CD14-positive monocyte (primary cell): ENCODE data around the gene MCF2L2. TPM values are rescaled to one million over a fixed set of nuclear protein-coding genes. Genes with fewer than 3 reads are reported as not detected.

ENCODE experiments used
- DNase-seq, 3 donors: peaks; one replicate each; pipeline ENCODE4 v3.0.0-alpha.2; 2011 to 2022
- H2AFZ ChIP-seq: 2 replicates; pipeline ENCODE4 v1.6.0; 2012; ENCODE audit warnings: mild to moderate bottlenecking, low read depth, low read length, inconsistent platforms; ENCODE audit not compliant: insufficient read depth, poor library complexity, severe bottlenecking
- H3K27ac ChIP-seq, 2 donors: 1 replicate in 1 of 2; 2 replicates in 1 of 2; pipeline ENCODE4 v1.5.1; 2012 to 2013; ENCODE audit warnings: low read length in 2 of 2, control low read depth in 1 of 2, inconsistent platforms in 1 of 2, low read depth in 1 of 2, mild to moderate bottlenecking in 1 of 2
- H3K27me3 ChIP-seq, 2 donors: one replicate each; pipeline versions ENCODE4 v1.6.0 to v1.6.1; 2011 to 2013; ENCODE audit warnings: low read length in 2 of 2; ENCODE audit not compliant: control insufficient read depth in 2 of 2, insufficient read depth in 2 of 2
- H3K36me3 ChIP-seq, 2 donors: replicated peaks in 1 of 2; 1 replicate in 1 of 2; 2 replicates in 1 of 2; pipeline versions ENCODE4 v1.5.1 to v1.6.1; 2012 to 2013; ENCODE audit warnings: low read length in 2 of 2, control low read depth in 1 of 2, inconsistent platforms in 1 of 2, mild to moderate bottlenecking in 1 of 2; ENCODE audit not compliant: insufficient read depth in 2 of 2, control insufficient read depth in 1 of 2
- H3K4me1 ChIP-seq, 2 donors: 1 replicate in 1 of 2; 2 replicates in 1 of 2; pipeline versions ENCODE4 v1.5.1 to v1.6.1; 2012 to 2013; ENCODE audit warnings: low read length in 2 of 2, control low read depth in 1 of 2, inconsistent platforms in 1 of 2, mild to moderate bottlenecking in 1 of 2, moderate library complexity in 1 of 2; ENCODE audit not compliant: insufficient read depth in 2 of 2, control insufficient read depth in 1 of 2
- H3K4me2 ChIP-seq: replicated peaks from 2 replicates; pipeline ENCODE3; 2012; ENCODE audit warnings: low read length, moderate library complexity, mild to moderate bottlenecking; ENCODE audit not compliant: poor library complexity, severe bottlenecking; ENCODE audit errors: extremely low read depth
- H3K4me3 ChIP-seq, 3 experiments: fragments of 200-600 bp in 1 of 3; sonication (generic) in 1 of 3; replicated peaks in 1 of 3; 1 replicate in 2 of 3; 2 replicates in 1 of 3; pipeline ENCODE4 v1.5.1; 2011 to 2013; ENCODE audit warnings: low read length in 3 of 3, mild to moderate bottlenecking in 3 of 3, control low read depth in 2 of 3, low read depth in 2 of 3, inconsistent platforms in 1 of 3, moderate library complexity in 1 of 3
- H3K79me2 ChIP-seq: 2 replicates; pipeline ENCODE4 v1.6.0; 2012; ENCODE audit warnings: mild to moderate bottlenecking, control low read depth, inconsistent platforms, low read length, moderate library complexity; ENCODE audit not compliant: insufficient read depth
- H3K9ac ChIP-seq: 2 replicates; pipeline ENCODE4 v1.6.0; 2017; ENCODE audit warnings: low read length, mild to moderate bottlenecking; ENCODE audit not compliant: insufficient read depth, poor library complexity, severe bottlenecking
- H3K9me3 ChIP-seq, 2 donors: replicated peaks in 1 of 2; 1 replicate in 1 of 2; 2 replicates in 1 of 2; pipeline versions ENCODE4 v1.5.1 to v1.6.1; 2012 to 2013; ENCODE audit warnings: low read length in 2 of 2, control low read depth in 1 of 2; ENCODE audit not compliant: control insufficient read depth in 1 of 2, insufficient read depth in 1 of 2
- H4K20me1 ChIP-seq: 2 replicates; pipeline ENCODE4 v1.6.0; 2012; ENCODE audit warnings: mild to moderate bottlenecking, low read length, control low read depth, moderate library complexity; ENCODE audit not compliant: insufficient read depth
- H3K27ac Mint-ChIP-seq, 7 donors: one replicate each; pipeline ENCODE4 v1.8.0; 2020; ENCODE audit warnings: mild to moderate bottlenecking in 7 of 7, mixed read lengths in 7 of 7, moderate library complexity in 6 of 7, inconsistent platforms in 2 of 7
- H3K27me3 Mint-ChIP-seq, 3 donors: one replicate each; pipeline ENCODE4 v1.8.0; 2021 to 2022; ENCODE audit warnings: low read depth in 3 of 3, mild to moderate bottlenecking in 3 of 3, mixed read lengths in 3 of 3, moderate library complexity in 3 of 3, inconsistent platforms in 1 of 3
- H3K36me3 Mint-ChIP-seq, 2 donors: one replicate each; pipeline ENCODE4 v1.8.0; 2020; ENCODE audit warnings: mixed read lengths in 2 of 2, inconsistent platforms in 1 of 2, mild to moderate bottlenecking in 1 of 2
- H3K4me1 Mint-ChIP-seq: one replicate; pipeline ENCODE4 v1.8.0; 2020; ENCODE audit warnings: mild to moderate bottlenecking, mixed read lengths
- H3K4me3 Mint-ChIP-seq, 2 donors: one replicate each; pipeline ENCODE4 v1.8.0; 2020; ENCODE audit warnings: mild to moderate bottlenecking in 2 of 2, mixed read lengths in 2 of 2, moderate library complexity in 1 of 2
- H3K9me3 Mint-ChIP-seq, 7 donors: one replicate each; pipeline ENCODE4 v1.8.0; 2020 to 2022; ENCODE audit warnings: mixed read lengths in 7 of 7, mild to moderate bottlenecking in 6 of 7, moderate library complexity in 6 of 7, inconsistent platforms in 2 of 7
- CTCF ChIP-seq: fragments of 200-600 bp; IDR thresholded peaks from one replicate; pipeline ENCODE4 v1.8.0; 2022; ENCODE audit warnings: antibody characterized with exemption, mild to moderate bottlenecking
- WGBS: methylation state at CpG from one replicate; pipeline ENCODE4 v1.1.5; 2013; ENCODE audit warnings: missing lambda C conversion rate; ENCODE audit not compliant: insufficient coverage; 5-methylcytosine and 5-hydroxymethylcytosine counted together
- intact Hi-C, 2 donors: fragments of 100-400 bp; cut with micrococcal nuclease; formaldehyde crosslinking; loops; one replicate each; pipeline versions ENCODE4 v1.15.0 to v1.15.1; 2023
- polyA plus RNA-seq, 3 donors: library from polyadenylated mRNA; depleted of rRNA in 1 of 3; unstranded in 2 of 3; stranded (reverse) in 1 of 3; fragments of 300-500 nt in 2 of 3; fragments of >200 nt in 1 of 3; fragmentation: Illumina TruSeq in 2 of 3; gene quantifications; 1 replicate in 2 of 3; 2 replicates in 1 of 3; pipeline ENCODE4 v1.2.3, GENCODE V29; 2012 to 2021

Gene MCF2L2
- polyA plus RNA-seq, 3 donors = 0.01 to 0.13 TPM; not detected in 1

- no peaks in the 10 kb centered on the region for H3K4me1 ChIP-seq
- H3K9me3 ChIP-seq = no peaks in the 10 kb centered on the region
- H3K4me3 ChIP-seq = no peak overlapping the region
- no peaks in the 10 kb centered on the region for H4K20me1 ChIP-seq
- WGBS = 100% methylated on average over 2 of the region's 2 CpGs
- H3K4me3 Mint-ChIP-seq = no peak overlapping the region
- H3K36me3 Mint-ChIP-seq = no peaks in the 10 kb centered on the region
- no peak overlapping the region for H2AFZ ChIP-seq
- peaks cover 0 to 7% (median 0%) of the 10 kb centered on the region in 7 donors for H3K9me3 Mint-ChIP-seq
- no peak overlapping the region for H3K4me2 ChIP-seq
- H3K27ac ChIP-seq = no peak overlapping the region
- TF ChIP-seq CTCF = no peak
- intact Hi-C loops = no loop called here
- no peaks in the 10 kb centered on the region for H3K27me3 ChIP-seq
- H3K27me3 Mint-ChIP-seq = peaks cover 1 to 4% (median 2%) of the 10 kb centered on the region in 3 donors
- H3K36me3 ChIP-seq = no peaks in the 10 kb centered on the region
- DNase-seq = no peak
- no peak overlapping the region for H3K27ac Mint-ChIP-seq
- H3K79me2 ChIP-seq = no peaks in the 10 kb centered on the region
- H3K9ac ChIP-seq = no peak overlapping the region
- peaks cover 5% of the 10 kb centered on the region for H3K4me1 Mint-ChIP-seq
Measured at GRCh38 chr3:183359036-183359435, 69.4 kb downstream of the MCF2L2 start.

- H3K4me2 ChIP-seq = no peak overlapping the region
Measured at GRCh38 chr3:183357564-183358079, 70.8 kb downstream of the MCF2L2 start.

More at GRCh38 chr3:183357564-183358079, 70.8 kb downstream of the MCF2L2 start:
- no CpG with 5 or more reads among the region's 8 CpGs for WGBS
- H3K4me3 Mint-ChIP-seq = no peak overlapping the region
- no peak overlapping the region for H2AFZ ChIP-seq
- no peak for TF ChIP-seq CTCF
- intact Hi-C loops = no loop called here
- no peaks in the 10 kb centered on the region for H4K20me1 ChIP-seq
- no peaks in the 10 kb centered on the region for H3K4me1 ChIP-seq
- no peak overlapping the region for H3K27ac ChIP-seq
- DNase-seq = peak in 1 of 3 donors; percentile 7
- H3K4me3 ChIP-seq = no peak overlapping the region
- H3K36me3 Mint-ChIP-seq = no peaks in the 10 kb centered on the region
- no peak overlapping the region for H3K27ac Mint-ChIP-seq
- no peak overlapping the region for H3K9ac ChIP-seq
- H3K79me2 ChIP-seq = no peaks in the 10 kb centered on the region
- H3K36me3 ChIP-seq = no peaks in the 10 kb centered on the region
- H3K4me1 Mint-ChIP-seq = peaks cover 5% of the 10 kb centered on the region
- H3K9me3 Mint-ChIP-seq = peaks cover 0 to 7% (median 0%) of the 10 kb centered on the region in 7 donors
- H3K27me3 Mint-ChIP-seq = peaks cover 1 to 4% (median 2%) of the 10 kb centered on the region in 3 donors
- no peaks in the 10 kb centered on the region for H3K9me3 ChIP-seq
- no peaks in the 10 kb centered on the region for H3K27me3 ChIP-seq
